ENCODE data around the gene GRIP1.

GRIP1 gene

DNA sequence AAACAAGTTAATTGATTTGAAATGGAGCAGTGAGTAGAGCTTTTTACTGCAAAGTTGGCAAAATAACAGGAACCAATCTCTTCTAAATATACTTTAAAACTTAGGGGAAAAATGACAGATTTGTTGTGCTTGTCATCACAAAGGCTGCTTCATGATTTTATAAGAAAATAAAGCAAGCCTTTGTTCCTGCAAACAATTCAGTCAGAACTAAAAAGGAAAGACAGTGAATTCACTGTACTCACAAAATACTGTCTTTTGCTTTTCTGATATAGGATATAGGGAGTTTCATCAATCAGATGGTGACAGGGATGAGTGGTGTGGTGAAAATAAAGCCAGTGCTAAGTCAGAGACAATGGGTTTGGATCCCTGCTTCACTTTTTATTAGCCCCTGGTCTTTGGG, 250.6 kb downstream of the GRIP1 start:
- Histone ChIP-seq H3K36me3 (peaks cover 0 to 4% (median 0%) of the 10 kb centered on the region in 11 experiments; a peak in 2 of 22 replicates), H3K27ac (no peak overlapping the region), H3K4me1 (no peaks in the 10 kb centered on the region), H3K9ac (no peak overlapping the region), H3K4me3 (no peak overlapping the region), H3K4me2 (no peak overlapping the region), H3K9me3 (replicated peaks in 1 of 11) (peaks cover 6 to 10% (median 7%) of the 10 kb centered on the region in 11 experiments; a peak in 17 of 22 replicates), H3K27me3 (no peaks in the 10 kb centered on the region), H4K20me1 (no peaks in the 10 kb centered on the region)
- no peak for TF ChIP-seq Cebpa-rat (IDR thresholded peaks at IDR 0.05)

DNA sequence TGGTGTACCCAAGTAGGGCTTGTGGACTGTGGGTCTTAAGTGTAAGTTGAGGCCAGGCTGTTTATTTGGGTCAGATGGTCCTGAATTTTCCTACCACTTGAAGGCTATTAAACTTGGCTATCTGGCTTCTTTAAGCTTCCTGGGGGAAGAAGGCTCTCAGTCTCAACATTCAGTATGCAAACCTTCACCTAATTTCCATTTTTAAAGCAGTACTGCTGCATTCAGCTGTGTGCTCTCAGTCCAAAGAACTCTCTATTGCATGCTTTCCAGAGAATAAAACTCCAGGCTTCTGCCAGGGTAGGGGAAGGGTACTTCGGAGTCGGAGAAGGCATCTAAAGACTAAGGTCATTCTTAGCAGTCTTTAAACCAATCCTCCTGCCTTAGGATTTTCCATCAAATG, 252.2 kb downstream of the GRIP1 start:
- Histone ChIP-seq H3K9ac (no peak overlapping the region), H3K4me3 (no peak overlapping the region), H3K36me3 (peaks cover 0 to 4% (median 0%) of the 10 kb centered on the region in 11 experiments; a peak in 2 of 22 replicates), H3K4me1 (no peaks in the 10 kb centered on the region), H3K27me3 (no peaks in the 10 kb centered on the region), H3K27ac (no peak overlapping the region), H4K20me1 (no peaks in the 10 kb centered on the region), H3K9me3 (replicated peaks in 1 of 11) (peaks cover 6 to 10% (median 7%) of the 10 kb centered on the region in 11 experiments; a peak in 17 of 22 replicates), H3K4me2 (no peak overlapping the region)
- TF ChIP-seq Cebpa-rat (IDR thresholded peaks at IDR 0.05) = no peak

DNA sequence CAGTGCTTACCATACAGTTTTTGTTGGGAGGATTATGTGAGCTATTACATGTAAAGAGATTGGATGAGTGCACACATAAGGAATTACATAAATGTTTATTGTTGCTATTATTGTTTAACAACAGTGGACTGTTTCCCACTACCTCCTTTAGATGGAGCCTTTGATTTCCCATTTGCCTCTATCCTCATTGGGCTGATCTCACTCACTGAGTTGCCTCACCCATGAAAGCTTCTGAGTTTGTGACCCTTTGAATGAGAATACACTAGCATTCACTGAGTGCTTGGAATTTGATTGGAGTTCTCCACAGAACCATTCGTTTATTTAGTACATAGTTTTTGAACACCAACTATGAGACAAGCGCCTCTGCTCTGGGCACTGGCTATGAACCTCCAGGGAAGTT, 255.6 kb downstream of the GRIP1 start:
- Histone ChIP-seq H3K27me3 (no peaks in the 10 kb centered on the region), H3K4me1 (no peaks in the 10 kb centered on the region)

DNA sequence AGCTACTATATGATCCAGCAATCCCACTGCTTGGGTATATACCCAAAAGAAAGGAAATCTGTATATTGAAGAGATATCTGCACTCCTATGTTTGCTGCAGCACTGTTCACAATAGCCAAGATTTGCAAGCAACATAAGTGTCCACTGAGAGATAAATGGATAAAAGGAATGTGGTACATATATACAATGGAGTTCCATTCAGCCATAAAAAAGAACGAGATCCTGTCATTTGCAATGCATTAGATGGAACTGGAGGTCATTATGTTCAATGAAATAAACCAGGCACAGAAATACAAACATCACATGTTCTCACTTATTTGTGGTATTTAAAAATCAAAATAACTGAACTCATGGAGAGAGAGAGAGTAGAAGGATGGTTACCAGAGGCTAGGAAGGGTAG, 260.0 kb downstream of the GRIP1 start:
- Histone ChIP-seq H3K4me1 (no peaks in the 10 kb centered on the region), H3K27me3 (no peaks in the 10 kb centered on the region), H3K9ac (no peak overlapping the region), H3K27ac (no peak overlapping the region), H3K4me2 (no peak overlapping the region), H3K9me3 (replicated peaks in 1 of 11) (peaks cover 0 to 8% (median 8%) of the 10 kb centered on the region in 11 experiments; a peak in 13 of 22 replicates), H4K20me1 (no peaks in the 10 kb centered on the region), H3K4me3 (no peak overlapping the region), H3K36me3 (no peaks in the 10 kb centered on the region)
- no peak for TF ChIP-seq Cebpa-rat (IDR thresholded peaks at IDR 0.05)

More for the DNA sequence above, 255.6 kb downstream of the GRIP1 start:
- TF ChIP-seq Cebpa-rat (IDR thresholded peaks at IDR 0.05) = no peak
- Histone ChIP-seq H3K4me2 (no peak overlapping the region), H3K36me3 (peaks cover 0 to 4% (median 0%) of the 10 kb centered on the region in 11 experiments; a peak in 2 of 22 replicates), H3K4me3 (no peak overlapping the region), H3K9ac (no peak overlapping the region), H4K20me1 (no peaks in the 10 kb centered on the region), H3K9me3 (replicated peaks in 1 of 11) (peaks cover 6 to 10% (median 7%) of the 10 kb centered on the region in 11 experiments; a peak in 17 of 22 replicates), H3K27ac (no peak overlapping the region)

DNA sequence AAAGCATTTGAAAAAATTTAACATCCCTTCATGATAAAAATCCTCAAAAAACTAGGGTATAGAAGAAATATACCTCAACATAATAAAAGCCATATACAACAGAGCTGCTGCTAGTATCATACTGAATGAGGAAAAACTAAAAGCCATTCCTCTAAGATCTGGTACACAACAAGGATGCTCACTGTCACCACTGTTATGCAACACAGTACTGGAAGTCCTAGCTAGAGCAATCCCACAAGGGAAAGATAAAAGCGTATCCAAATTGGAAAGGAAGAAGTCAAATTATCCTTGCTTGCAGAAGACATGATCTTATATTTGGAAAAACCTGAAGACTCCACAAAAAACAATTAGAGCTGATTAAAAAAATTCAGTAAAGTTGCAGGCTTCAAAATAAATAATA, 261.7 kb downstream of the GRIP1 start:
- Histone ChIP-seq H3K4me2 (no peak overlapping the region), H3K9me3 (replicated peaks in 1 of 11) (peaks cover 12 to 25% (median 23%) of the 10 kb centered on the region in 11 experiments; a peak in 19 of 22 replicates), H4K20me1 (no peaks in the 10 kb centered on the region), H3K27me3 (no peaks in the 10 kb centered on the region), H3K4me3 (no peak overlapping the region), H3K27ac (no peak overlapping the region), H3K36me3 (no peaks in the 10 kb centered on the region), H3K4me1 (no peaks in the 10 kb centered on the region), H3K9ac (no peak overlapping the region)
- no peak for TF ChIP-seq Cebpa-rat (IDR thresholded peaks at IDR 0.05)

- H3K4me3 ChIP-seq = no peak overlapping the region
- H3K4me1 ChIP-seq = 0 out of 20 replicates have a peak, but pooled peaks cover 0 to 3% (median 0%) of the 10 kb centered on the region in 10 experiments
- no peaks in the 10 kb centered on the region for H3K27me3 ChIP-seq
- H3K27ac ChIP-seq = peak overlapping the region in 8 of 11 experiments; percentile 5 to 63 (median 38); a peak in 14 of 22 replicates
- no peak for TF ChIP-seq Cebpa-rat (IDR thresholded peaks at IDR 0.05)
- 0 out of 22 replicates have a peak overlapping the region, but pooled peaks of 1 of the 11 experiments have one; percentile 32 for H3K9ac ChIP-seq
- H3K4me2 ChIP-seq = no peak overlapping the region
- H4K20me1 ChIP-seq = no peaks in the 10 kb centered on the region
- H3K9me3 ChIP-seq (replicated peaks in 1 of 11) = peaks cover 19 to 34% (median 28%) of the 10 kb centered on the region in 11 experiments; a peak in 21 of 22 replicates
- H3K36me3 ChIP-seq = no peaks in the 10 kb centered on the region
Observed at GRCh38 chr12:66409195-66409871, 269.5 kb downstream of the GRIP1 start.

DNA sequence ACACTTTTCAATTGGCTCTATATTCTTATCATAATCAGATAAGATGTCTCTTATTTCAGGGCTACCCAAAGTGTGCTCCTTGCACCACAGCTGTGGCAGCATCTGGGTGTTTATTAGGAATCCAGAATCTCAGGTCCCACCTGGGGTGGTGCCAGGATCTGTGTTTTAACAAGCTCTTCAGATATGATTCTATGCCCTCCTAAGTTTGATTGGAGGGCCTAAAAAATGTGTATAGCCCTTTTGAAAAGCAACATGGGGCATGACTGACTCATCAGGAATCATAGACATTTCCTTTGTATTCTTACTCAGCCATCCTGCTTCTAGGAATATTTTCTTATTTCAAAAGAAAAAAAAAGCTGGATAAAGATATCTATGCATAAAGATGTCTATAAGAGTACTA, 273.5 kb downstream of the GRIP1 start:
- no peaks in the 10 kb centered on the region for H4K20me1 ChIP-seq
- no peak overlapping the region for H3K9ac ChIP-seq
- no peaks in the 10 kb centered on the region for H3K27me3 ChIP-seq
- no peaks in the 10 kb centered on the region for H3K36me3 ChIP-seq
- no peak overlapping the region for H3K27ac ChIP-seq
- 0 out of 20 replicates have a peak, but pooled peaks cover 0 to 3% (median 0%) of the 10 kb centered on the region in 10 experiments for H3K4me1 ChIP-seq
- no peaks in the 10 kb centered on the region for H3K9me3 ChIP-seq (replicated peaks in 1 of 11)
- no peak for TF ChIP-seq Cebpa-rat (IDR thresholded peaks at IDR 0.05)
- H3K4me3 ChIP-seq = no peak overlapping the region
- no peak overlapping the region for H3K4me2 ChIP-seq

- H4K20me1 ChIP-seq = no peaks in the 10 kb centered on the region
- H3K9me3 ChIP-seq (replicated peaks in 1 of 11) = no peaks in the 10 kb centered on the region
- TF ChIP-seq Cebpa-rat (IDR thresholded peaks at IDR 0.05) = no peak
- no peaks in the 10 kb centered on the region for H3K36me3 ChIP-seq
- peaks cover 0 to 6% (median 0%) of the 10 kb centered on the region in 10 experiments; a peak in 7 of 20 replicates for H3K4me1 ChIP-seq
- no peak overlapping the region for H3K27ac ChIP-seq
- no peak overlapping the region for H3K4me3 ChIP-seq
- H3K9ac ChIP-seq = no peak overlapping the region
- H3K4me2 ChIP-seq = no peak overlapping the region
- no peaks in the 10 kb centered on the region for H3K27me3 ChIP-seq
Observed at GRCh38 chr12:66403746-66404145, 275.1 kb downstream of the GRIP1 start.

DNA sequence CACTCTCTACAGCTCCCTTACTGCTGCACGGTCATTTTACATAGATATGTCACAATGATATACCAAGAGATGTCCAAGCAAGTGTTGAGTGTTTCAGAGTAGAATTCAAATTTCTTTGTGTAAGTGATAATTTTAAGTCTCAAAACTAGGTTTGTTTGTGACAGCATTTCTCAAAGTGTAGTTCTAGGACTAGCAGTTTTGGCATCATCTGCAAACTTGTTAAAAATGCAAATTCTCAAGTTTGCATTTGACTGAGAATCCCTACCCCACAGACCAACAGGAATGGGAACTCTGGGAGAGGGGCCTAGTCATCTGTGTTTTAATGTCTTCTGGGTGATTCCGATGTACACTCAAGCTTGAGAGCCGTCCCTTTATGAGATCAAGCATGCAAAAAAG, 279.0 kb downstream of the GRIP1 start:
- Histone ChIP-seq H3K4me3 (no peak overlapping the region), H3K9me3 (replicated peaks in 1 of 11) (no peaks in the 10 kb centered on the region), H3K27me3 (no peaks in the 10 kb centered on the region), H3K4me1 (peaks cover 0 to 14% (median 2%) of the 10 kb centered on the region in 10 experiments; a peak in 8 of 20 replicates), H3K9ac (no peak overlapping the region), H3K36me3 (no peaks in the 10 kb centered on the region), H3K4me2 (no peak overlapping the region), H3K27ac (no peak overlapping the region), H4K20me1 (no peaks in the 10 kb centered on the region)
- no peak for TF ChIP-seq Cebpa-rat (IDR thresholded peaks at IDR 0.05)

Measured in BLaER1 treated with 17β-estradiol and CSF1 and Interleukin-3, amounts not matched to agents 10 nM and 100 nM (cell line).